ENCODE data around the gene SPEF2. TPM values are rescaled to one million over a fixed set of nuclear protein-coding genes. Genes with fewer than 3 reads are reported as not detected.

Gene SPEF2
- total and polyA plus RNA-seq, 10 of the 15 experiments (the other 5 are each of a cell fraction or from before 2014, with no cell fraction given) = 0.03 to 2.0 (median 0.07) TPM; not detected in 3

- ATAC-seq (no peak), DNase-seq (ENCODE audit: low read depth, low spot score) (no peak), FAIRE-seq (no peak)
- intact Hi-C loops (cut with micrococcal nuclease; ENCODE audit: unreplicated experiment) = no loop called here
- CTCF ChIA-PET = no interaction called here
- no peaks in the 10 kb centered on the region for H3K36me3 ChIP-seq (ENCODE audit: control insufficient read depth in 2 of 2, insufficient read depth in 2 of 2, low read length in 1 of 2)
- POLR2A ChIA-PET = no interaction called here
- H3K4me3 ChIP-seq = no peak overlapping the region
- no peak overlapping the region for H3K4me2 ChIP-seq (ENCODE audit: control insufficient read depth, insufficient read depth)
- no peaks in the 10 kb centered on the region for H3K9me3 ChIP-seq (replicated peaks; ENCODE audit: control insufficient read depth, insufficient read depth, low read length)
- SMC1A ChIA-PET (ENCODE audit: uncharacterized antibody, unreplicated experiment) = no interaction called here
- H3K27me3 ChIP-seq (replicated peaks in 1 of 2; ENCODE audit: control insufficient read depth in 2 of 2, insufficient read depth in 2 of 2, low read length in 1 of 2) = no peaks in the 10 kb centered on the region
- BruUV-seq (replicated peaks) = no TSS peak
- H2AFZ ChIP-seq (ENCODE audit: control insufficient read depth, low read depth, low read length) = no peak overlapping the region
- H3K79me2 ChIP-seq (ENCODE audit: control insufficient read depth, insufficient read depth, low read length) = no peaks in the 10 kb centered on the region
- no peak overlapping the region for H3K27ac ChIP-seq (ENCODE audit: control insufficient read depth, insufficient read depth)
- RAD21 ChIA-PET (ENCODE audit: unreplicated experiment) = no interaction called here
- H3K9ac ChIP-seq (ENCODE audit: control insufficient read depth, insufficient read depth, low read length) = no peak overlapping the region
- whole genome bisulfite sequencing (ENCODE audit: insufficient coverage, insufficient replicate concordance, low lambda C conversion rate, missing lambda C conversion rate) = 44% methylated on average over 2 of the region's 2 CpGs
- in situ Hi-C loops (cut with MboI) = no loop called here
- H3K4me1 ChIP-seq (ENCODE audit: control insufficient read depth, insufficient read depth, low read length) = no peaks in the 10 kb centered on the region
- no peaks in the 10 kb centered on the region for H4K20me1 ChIP-seq (ENCODE audit: control insufficient read depth, insufficient read depth)
- TF ChIP-seq ZNF384 (IDR thresholded peaks at IDR 0.05; ENCODE audit: borderline replicate concordance, low read depth, low read length) (no peak), TCF3 (IDR thresholded peaks at IDR 0.05; ENCODE audit: borderline replicate concordance, insufficient read depth, low read depth, low read length) (no peak), IKZF1 (conservative IDR thresholded peaks at IDR 0.05) (no peak), IRF4 (IDR thresholded peaks at IDR 0.05; ENCODE audit: low read depth, low read length) (no peak), ZNF687 (IDR thresholded peaks at IDR 0.05) (no peak), ZBTB33 (IDR thresholded peaks at IDR 0.05) (no peak), TAF1 (IDR thresholded peaks at IDR 0.05; ENCODE audit: borderline replicate concordance, low read depth, low read length) (no peak), CEBPB (IDR thresholded peaks at IDR 0.05; ENCODE audit: borderline replicate concordance in 1 of 2, low read depth in 2 of 2, low read length in 2 of 2) (no peak), E2F4 (IDR thresholded peaks at IDR 0.05; ENCODE audit: low read depth, low read length) (no peak), ATF2 (IDR thresholded peaks at IDR 0.05; ENCODE audit: low read length) (no peak), JUNB (IDR thresholded peaks at IDR 0.05) (no peak), FOS (IDR thresholded peaks at IDR 0.05; ENCODE audit: borderline replicate concordance, extremely low read depth, insufficient read length) (no peak), E4F1 (IDR thresholded peaks at IDR 0.05; ENCODE audit: borderline replicate concordance, partially characterized antibody) (no peak), ZNF24 (IDR thresholded peaks at IDR 0.05) (no peak)
Measured at GRCh38 chr5:35709688-35710087, 92.0 kb downstream of the SPEF2 start.
